ENCODE data around the gene PSTPIP1. TPM values are rescaled to one million over a fixed set of nuclear protein-coding genes. Genes with fewer than 3 reads are reported as not detected.
A peak's percentile ranks its signal among the peaks of the same experiment; 100 is the strongest.

PSTPIP1 gene
- total RNA-seq (10 to 100 TPM in 1 of 2 donors, 1 to 10 TPM in 1; 9.1 to 52.9 TPM), polyA plus RNA-seq (ENCODE audit: insufficient read length in 6 of 6) (1 to 10 TPM; 1.8 to 3.5 (median 3.1) TPM)
- long read RNA-seq, donor 1: 0 reads
- long read RNA-seq, donor 2: 0 reads
- long read RNA-seq, donor 3, partial matches to known transcripts: 0 of 1 reads
- long read RNA-seq, donor 3, other reads (novel, unspliced or antisense): 0 of 1 reads
- long read RNA-seq, donor 4, transcript PSTPIP1-203 (15 exons, 1,896 nt): major isoform, 5 of 10 reads
- long read RNA-seq, donor 4, partial matches to known transcripts: 0 of 10 reads
- long read RNA-seq, donor 4, other reads (novel, unspliced or antisense): 2 of 10 reads
- long read RNA-seq, donor 5, partial matches to known transcripts: 0 of 1 reads
- long read RNA-seq, donor 5, other reads (novel, unspliced or antisense): 0 of 1 reads
- long read RNA-seq, donor 6: 0 reads
- long read RNA-seq, donor 7: 0 reads
- long read RNA-seq, donor 8: 0 reads
- long read RNA-seq, donor 9: 0 reads
- long read RNA-seq, donor 10, transcript PSTPIP1-203 (15 exons, 1,896 nt): major isoform, 10 of 21 reads
- long read RNA-seq, donor 10, partial matches to known transcripts: 4 of 21 reads
- long read RNA-seq, donor 10, other reads (novel, unspliced or antisense): 4 of 21 reads
- long read RNA-seq, donor 11: 0 reads
- long read RNA-seq, donor 12: 0 reads

GRCh38 chr15:76994971-76995945 is at the start of gene PSTPIP1:
Gene PSTPIP1 (plus strand): TSS chr15:76995126. CDS start chr15:76995574, 448 bp downstream.
- Histone ChIP-seq H3K4me3 (peak within 1 kb of the TSS; percentile 5 to 50), H3K9me3 (no peaks in the 10 kb centered on the region), H3K4me1 (peaks cover 0 to 90% of the 10 kb centered on the region in 2 donors), H3K27ac (peak within 1 kb of the TSS; percentile 65 to 94), H3K27me3 (no peaks in the 10 kb centered on the region), H3K36me3 (peaks cover 0 to 4% of the 10 kb centered on the region in 2 donors)
- DNase-seq: peak in 3 of 4 donors; percentile 48 to 92 (median 60)
- no peak for TF ChIP-seq CTCF (IDR thresholded peaks at IDR 0.05)
- ATAC-seq: peak; percentile 49
- intact Hi-C loops (cut with DNase I): no loop called here

- Histone ChIP-seq H3K9me3 (no peaks in the 10 kb centered on the region), H3K27ac (no peak overlapping the region), H3K27me3 (no peaks in the 10 kb centered on the region), H3K4me3 (no peak overlapping the region), H3K4me1 (no peaks in the 10 kb centered on the region), H3K36me3 (peaks cover 6 to 42% of the 10 kb centered on the region in 2 donors)
- intact Hi-C loops (cut with DNase I): no loop called here
- no peak for TF ChIP-seq CTCF (IDR thresholded peaks at IDR 0.05)
- DNase-seq (peak in 1 of 4 donors; percentile 24), ATAC-seq (no peak)
These were observed 49.3 kb upstream of the PSTPIP1 start for GRCh38 chr15:76945494-76946093.

- no peak overlapping the region for H3K27ac ChIP-seq
- TF ChIP-seq CTCF (IDR thresholded peaks at IDR 0.05): no peak
- H3K4me3 ChIP-seq: no peak overlapping the region
- no peaks in the 10 kb centered on the region for H3K4me1 ChIP-seq
- intact Hi-C loops (cut with DNase I): no loop called here
- H3K9me3 ChIP-seq: no peaks in the 10 kb centered on the region
- DNase-seq: no peak
- no peak for ATAC-seq
- H3K27me3 ChIP-seq: no peaks in the 10 kb centered on the region
- peaks cover 6 to 45% of the 10 kb centered on the region in 2 donors for H3K36me3 ChIP-seq
These were observed 47.5 kb upstream of the PSTPIP1 start for GRCh38 chr15:76947454-76947853.

- ATAC-seq (no peak), DNase-seq (no peak)
- Histone ChIP-seq H3K4me1 (no peaks in the 10 kb centered on the region), H3K4me3 (no peak overlapping the region), H3K27me3 (no peaks in the 10 kb centered on the region), H3K27ac (no peak overlapping the region), H3K9me3 (no peaks in the 10 kb centered on the region), H3K36me3 (peaks cover 6 to 25% of the 10 kb centered on the region in 2 donors)
- intact Hi-C loops (cut with DNase I): no loop called here
- no peak for TF ChIP-seq CTCF (IDR thresholded peaks at IDR 0.05)
These were observed 43.7 kb upstream of the PSTPIP1 start for GRCh38 chr15:76951220-76951619.

Data from left lung (tissue), 14 donors.